Chondrocyte (in vitro differentiated cells): ENCODE measurements around the gene RCL1. TPM values are rescaled to one million over a fixed set of nuclear protein-coding genes. Genes with fewer than 3 reads are reported as not detected.

Experiments used
- DNase-seq: peaks from one replicate; pipeline ENCODE4 v3.0.0; 2021; ENCODE audit warnings: mixed read lengths, low spot score
- H3K27ac Mint-ChIP-seq: one replicate; pipeline ENCODE4 v1.8.0; 2021; ENCODE audit warnings: mild to moderate bottlenecking, moderate library complexity, mixed read lengths; ENCODE audit not compliant: unreplicated experiment
- H3K27me3 Mint-ChIP-seq: 2 replicates; pipeline ENCODE4 v1.8.0; 2021; ENCODE audit warnings: low read depth, mixed read lengths
- H3K36me3 Mint-ChIP-seq: 2 replicates; pipeline ENCODE4 v1.8.0; 2021; ENCODE audit warnings: low read depth, mixed read lengths
- H3K4me1 Mint-ChIP-seq: 2 replicates; pipeline ENCODE4 v1.8.0; 2021; ENCODE audit warnings: low read depth, mild to moderate bottlenecking, mixed read lengths
- H3K4me3 Mint-ChIP-seq: one replicate; pipeline ENCODE4 v1.8.0; 2021; ENCODE audit warnings: mild to moderate bottlenecking, moderate library complexity, mixed read lengths; ENCODE audit not compliant: unreplicated experiment
- H3K9me3 Mint-ChIP-seq: 2 replicates; pipeline ENCODE4 v1.8.0; 2021; ENCODE audit warnings: low read depth, mixed read lengths
- total RNA-seq: library from RNA; stranded (reverse); gene quantifications from 3 replicates; pipeline ENCODE4 v1.2.1, GENCODE V29; 2021
- TF ChIP-seq, protein P1 (sequence below): fragments of 200-600 bp; sonication (generic); IDR thresholded peaks from 2 replicates; pipeline ENCODE4 v1.5.0; 2021; ENCODE audit warnings: antibody characterized with exemption, mild to moderate bottlenecking, moderate library complexity

RCL1 gene
- total RNA-seq, 1 donor from 2014 or later, result 8.6 TPM

DNA sequence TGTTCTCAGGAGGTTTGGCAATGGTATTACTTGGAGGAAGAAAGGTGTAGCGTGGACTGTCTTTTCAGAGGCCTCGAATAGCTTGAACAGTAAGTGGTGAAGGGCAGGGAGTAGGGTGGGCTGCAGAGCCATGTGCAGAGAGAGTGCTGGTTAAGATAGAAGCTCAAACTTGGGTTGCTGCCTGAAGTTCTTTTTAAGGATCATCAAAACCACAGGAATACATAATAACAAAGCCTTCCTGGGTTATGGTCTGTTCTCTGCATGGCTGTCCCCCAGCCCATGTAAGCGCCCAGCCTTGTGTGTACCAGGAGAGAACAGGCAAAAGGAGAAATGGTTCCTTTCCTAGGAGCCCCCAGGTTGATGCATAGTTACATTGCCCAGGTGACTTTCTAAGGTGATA is 43.9 kb downstream of the RCL1 start:
- Mint-ChIP-seq H3K9me3 (no peaks in the 10 kb centered on the region), H3K36me3 (peaks cover 5% of the 10 kb centered on the region), H3K27me3 (no peaks in the 10 kb centered on the region), H3K4me3 (no peak overlapping the region), H3K4me1 (peaks cover 67% of the 10 kb centered on the region), H3K27ac (peak overlapping the region; percentile 60)
- TF ChIP-seq, protein P1, sequence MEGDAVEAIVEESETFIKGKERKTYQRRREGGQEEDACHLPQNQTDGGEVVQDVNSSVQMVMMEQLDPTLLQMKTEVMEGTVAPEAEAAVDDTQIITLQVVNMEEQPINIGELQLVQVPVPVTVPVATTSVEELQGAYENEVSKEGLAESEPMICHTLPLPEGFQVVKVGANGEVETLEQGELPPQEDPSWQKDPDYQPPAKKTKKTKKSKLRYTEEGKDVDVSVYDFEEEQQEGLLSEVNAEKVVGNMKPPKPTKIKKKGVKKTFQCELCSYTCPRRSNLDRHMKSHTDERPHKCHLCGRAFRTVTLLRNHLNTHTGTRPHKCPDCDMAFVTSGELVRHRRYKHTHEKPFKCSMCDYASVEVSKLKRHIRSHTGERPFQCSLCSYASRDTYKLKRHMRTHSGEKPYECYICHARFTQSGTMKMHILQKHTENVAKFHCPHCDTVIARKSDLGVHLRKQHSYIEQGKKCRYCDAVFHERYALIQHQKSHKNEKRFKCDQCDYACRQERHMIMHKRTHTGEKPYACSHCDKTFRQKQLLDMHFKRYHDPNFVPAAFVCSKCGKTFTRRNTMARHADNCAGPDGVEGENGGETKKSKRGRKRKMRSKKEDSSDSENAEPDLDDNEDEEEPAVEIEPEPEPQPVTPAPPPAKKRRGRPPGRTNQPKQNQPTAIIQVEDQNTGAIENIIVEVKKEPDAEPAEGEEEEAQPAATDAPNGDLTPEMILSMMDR, result no peak
- no peak for DNase-seq

DNA sequence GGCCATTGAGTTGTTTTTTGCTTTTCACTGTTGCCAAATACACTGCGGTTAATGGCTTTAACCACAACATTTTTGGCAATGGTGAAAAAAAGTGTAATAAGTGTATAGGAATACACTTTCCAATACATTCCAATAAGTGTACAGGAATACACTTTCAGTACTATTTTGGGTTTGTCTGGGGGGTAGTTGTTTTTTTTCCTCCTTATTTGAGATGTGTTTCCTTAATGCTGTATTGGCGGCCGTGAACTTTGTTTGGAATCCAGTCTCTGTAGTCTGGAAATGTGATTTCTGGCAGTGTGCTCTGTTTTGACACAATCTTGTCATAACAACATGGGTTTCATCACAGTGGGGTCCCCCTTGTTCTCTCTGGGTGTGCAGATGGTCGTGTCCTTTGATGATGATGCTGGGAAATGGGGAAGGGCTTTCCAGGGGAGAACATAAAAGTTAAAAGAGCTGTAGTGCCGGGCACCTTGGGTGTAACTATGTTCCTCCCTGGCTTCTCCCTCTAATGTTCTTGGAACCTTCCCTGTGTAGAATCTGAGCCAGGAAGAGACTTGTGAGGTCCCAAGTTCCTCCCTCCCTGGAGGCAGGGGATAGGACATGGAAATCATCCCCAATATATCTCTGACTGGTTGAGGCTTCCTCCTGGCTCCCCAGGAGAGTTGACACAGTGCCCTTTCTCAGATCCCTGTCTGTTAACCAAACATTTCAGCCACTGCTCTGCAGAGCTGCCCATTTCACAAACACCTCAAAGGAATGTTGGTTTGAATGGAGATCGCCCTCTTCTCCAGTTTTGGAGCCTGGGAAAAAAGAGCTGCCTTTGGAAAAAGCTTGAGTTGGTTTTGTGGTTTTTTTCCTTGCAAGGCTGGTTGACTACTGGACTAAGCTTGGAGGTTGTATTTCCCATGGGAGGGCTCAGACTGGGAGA is 44.8 kb downstream of the RCL1 start:
- Mint-ChIP-seq H3K4me1 (peaks cover 67% of the 10 kb centered on the region), H3K4me3 (peak overlapping the region; percentile 3), H3K27ac (peak overlapping the region; percentile 90), H3K36me3 (peaks cover 5% of the 10 kb centered on the region), H3K27me3 (no peaks in the 10 kb centered on the region), H3K9me3 (no peaks in the 10 kb centered on the region)
- no peak for DNase-seq
- TF ChIP-seq, protein P1, result no peak

DNA sequence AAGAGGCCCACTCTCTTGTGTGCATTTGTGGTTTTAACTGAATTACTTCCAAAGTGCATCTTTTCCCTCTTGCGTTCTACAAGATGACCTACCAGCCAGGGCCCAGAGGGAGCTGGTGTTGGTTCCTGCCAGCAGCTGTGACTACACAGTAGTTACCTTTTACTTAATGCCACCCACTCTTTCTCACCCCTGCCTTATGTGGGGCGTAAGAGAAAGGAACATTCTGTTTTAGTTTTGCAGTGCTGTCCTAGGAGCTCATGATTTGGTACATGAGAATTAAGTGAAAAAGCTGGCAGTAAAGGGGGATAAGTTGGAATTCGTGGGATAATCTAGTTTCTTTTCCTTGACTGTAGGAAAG is 45.4 kb downstream of the RCL1 start:
- Mint-ChIP-seq H3K27me3 (no peaks in the 10 kb centered on the region), H3K4me1 (peaks cover 62% of the 10 kb centered on the region), H3K4me3 (no peak overlapping the region), H3K36me3 (peaks cover 5% of the 10 kb centered on the region), H3K9me3 (no peaks in the 10 kb centered on the region), H3K27ac (peak overlapping the region; percentile 90)
- DNase-seq, result no peak
- TF ChIP-seq, protein P1, result no peak

DNA sequence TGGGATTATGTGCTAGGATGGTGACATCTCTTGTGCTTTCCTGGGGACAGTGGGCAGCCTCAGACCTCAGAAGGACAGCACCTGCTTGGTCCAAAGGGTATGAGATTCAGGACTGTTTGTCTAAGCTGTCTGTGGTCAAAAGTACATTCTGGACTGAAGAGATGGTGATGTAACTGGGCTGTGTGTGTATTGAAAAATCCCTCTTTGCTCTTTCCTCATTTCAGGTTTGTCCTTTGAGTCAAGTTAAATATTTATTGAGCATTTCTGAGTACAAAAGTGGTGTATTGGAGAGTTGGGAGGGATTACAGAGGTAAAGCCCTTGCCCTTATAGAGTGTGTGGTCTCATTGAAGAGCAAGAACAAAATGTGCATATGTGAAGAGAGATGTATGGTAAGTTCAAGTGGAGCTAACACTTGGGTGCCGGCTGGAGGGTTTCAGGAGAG is 46.7 kb downstream of the RCL1 start:
- H3K9me3 Mint-ChIP-seq, result no peaks in the 10 kb centered on the region
- peaks cover 5% of the 10 kb centered on the region for H3K36me3 Mint-ChIP-seq
- no peaks in the 10 kb centered on the region for H3K27me3 Mint-ChIP-seq
- no peak overlapping the region for H3K4me3 Mint-ChIP-seq
- H3K4me1 Mint-ChIP-seq, result peaks cover 48% of the 10 kb centered on the region
- DNase-seq, result no peak
- no peak overlapping the region for H3K27ac Mint-ChIP-seq
- TF ChIP-seq, protein P1, result no peak

DNA sequence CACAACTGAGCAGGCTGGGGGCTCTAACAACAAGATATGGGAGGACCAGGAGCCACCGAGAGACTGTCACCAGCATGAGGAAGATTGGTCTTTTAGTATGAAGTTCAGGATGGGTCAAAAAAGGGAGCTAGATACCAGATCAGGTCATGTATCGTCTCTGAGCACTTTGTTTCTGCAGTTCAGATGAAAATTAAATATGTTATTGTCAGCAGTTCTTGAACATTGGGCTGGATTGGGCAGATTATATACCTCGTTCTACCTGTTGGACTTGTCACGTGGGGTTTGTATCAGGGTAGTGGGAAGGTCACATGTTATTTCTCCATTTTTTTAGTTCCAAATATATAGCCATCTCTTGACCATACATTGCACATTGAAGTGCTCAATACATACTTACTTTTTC is 47.3 kb downstream of the RCL1 start:
- no peaks in the 10 kb centered on the region for H3K9me3 Mint-ChIP-seq
- no peak overlapping the region for H3K4me3 Mint-ChIP-seq
- H3K27me3 Mint-ChIP-seq, result no peaks in the 10 kb centered on the region
- TF ChIP-seq, protein P1, result no peak
- H3K4me1 Mint-ChIP-seq, result peaks cover 46% of the 10 kb centered on the region
- H3K36me3 Mint-ChIP-seq, result peaks cover 4% of the 10 kb centered on the region
- no peak for DNase-seq
- no peak overlapping the region for H3K27ac Mint-ChIP-seq
